WTC11 (cell line): ENCODE measurements around the gene RHBDL1. TPM values are rescaled to one million over a fixed set of nuclear protein-coding genes. Genes with fewer than 3 reads are reported as not detected.
A peak's percentile ranks its signal among the peaks of the same experiment; 100 is the strongest.

ENCODE experiments used
- ATAC-seq: fragments of 200-7000 bp; cut with Tn5 transposase; 2 replicates; pipeline ENCODE4 v1.10.0; 2021; ENCODE audit warnings: mild to moderate bottlenecking, moderate library complexity
- CTCF ChIA-PET: fragments of 300-600 bp; sonication (Branson Sonifier 250); formaldehyde crosslinking; loops from one replicate; lab custom pipeline; 2021; ENCODE audit warnings: antibody characterized with exemption; lab: Charles Lee
- POLR2A ChIA-PET: fragments of 350-600 bp; sonication (Branson Sonifier 250); formaldehyde crosslinking; loops from one replicate; lab custom pipeline; 2021; ENCODE audit warnings: antibody characterized with exemption; lab: Charles Lee
- DNase-seq: peaks from one replicate; pipeline ENCODE4 v3.0.0; 2021; ENCODE audit warnings: low spot score
- H3K27ac Mint-ChIP-seq: 2 replicates; pipeline ENCODE4 v1.8.0; 2021; ENCODE audit warnings: mixed read lengths
- H3K27me3 Mint-ChIP-seq: 2 replicates; pipeline ENCODE4 v1.8.0; 2021; ENCODE audit warnings: low read depth, mild to moderate bottlenecking, moderate library complexity, mixed read lengths
- H3K36me3 Mint-ChIP-seq: 2 replicates; pipeline ENCODE4 v1.8.0; 2021; ENCODE audit warnings: mixed read lengths
- H3K4me1 Mint-ChIP-seq: 2 replicates; pipeline ENCODE4 v1.8.0; 2022; ENCODE audit warnings: mixed read lengths
- H3K4me3 Mint-ChIP-seq: 2 replicates; pipeline ENCODE4 v1.8.0; 2021; ENCODE audit warnings: mild to moderate bottlenecking, moderate library complexity, mixed read lengths
- H3K9me3 Mint-ChIP-seq: 2 replicates; pipeline ENCODE4 v1.8.0; 2021; ENCODE audit warnings: mixed read lengths
- CREM ChIP-seq: sonication (generic); formaldehyde crosslinking; IDR thresholded peaks from 2 replicates; pipeline ENCODE4 v1.8.1; 2022; ENCODE audit warnings: mild to moderate bottlenecking, missing genetic modification reagents, moderate library complexity
- E2F5 ChIP-seq: sonication (generic); formaldehyde crosslinking; IDR thresholded peaks from 2 replicates; pipeline ENCODE4 v1.8.1; 2022; ENCODE audit warnings: mild to moderate bottlenecking, moderate library complexity, missing genetic modification reagents
- ESRRA ChIP-seq: sonication (generic); formaldehyde crosslinking; IDR thresholded peaks from 2 replicates; pipeline ENCODE4 v1.8.1; 2022; ENCODE audit warnings: mild to moderate bottlenecking, missing genetic modification reagents, borderline replicate concordance
- FOXP1 ChIP-seq: sonication (generic); formaldehyde crosslinking; IDR thresholded peaks from 2 replicates; pipeline ENCODE4 v1.8.0; 2022; ENCODE audit warnings: missing genetic modification reagents, mild to moderate bottlenecking, moderate library complexity, borderline replicate concordance
- GABPB1 ChIP-seq: sonication (generic); formaldehyde crosslinking; IDR thresholded peaks from 2 replicates; pipeline ENCODE4 v1.8.1; 2023; ENCODE audit warnings: mild to moderate bottlenecking, missing genetic modification reagents
- HMGA2 ChIP-seq: fragments of 250-450 bp; sonication (Bioruptor Pico); IDR thresholded peaks from 2 replicates; pipeline ENCODE4 v1.4.0; 2021; ENCODE audit warnings: mild to moderate bottlenecking, moderate library complexity
- IRF1 ChIP-seq: sonication (generic); formaldehyde crosslinking; IDR thresholded peaks from 2 replicates; pipeline ENCODE4 v1.8.0; 2023; ENCODE audit warnings: missing genetic modification reagents
- PRRX2 ChIP-seq: fragments of 250-450 bp; sonication (Bioruptor Pico); IDR thresholded peaks from 2 replicates; pipeline ENCODE4 v1.8.0; 2021; ENCODE audit warnings: mild to moderate bottlenecking
- RELA ChIP-seq: sonication (generic); formaldehyde crosslinking; IDR thresholded peaks from 2 replicates; pipeline ENCODE4 v1.8.1; 2022; ENCODE audit warnings: missing genetic modification reagents, mild to moderate bottlenecking, borderline replicate concordance
- SP1 ChIP-seq: sonication (generic); formaldehyde crosslinking; conservative IDR thresholded peaks from 2 replicates; pipeline ENCODE4 v1.8.1; 2022; ENCODE audit warnings: missing genetic modification reagents
- ZBTB21 ChIP-seq: sonication (generic); formaldehyde crosslinking; IDR thresholded peaks from 2 replicates; pipeline ENCODE4 v1.8.1; 2023; ENCODE audit warnings: mild to moderate bottlenecking, missing genetic modification reagents, borderline replicate concordance
- ZMAT4 ChIP-seq: fragments of 250-450 bp; sonication (Bioruptor Pico); IDR thresholded peaks from 2 replicates; pipeline ENCODE4 v1.9.0; 2021; ENCODE audit warnings: mild to moderate bottlenecking
- ZNF232 ChIP-seq: sonication (generic); formaldehyde crosslinking; IDR thresholded peaks from 2 replicates; pipeline ENCODE4 v1.8.0; 2022; ENCODE audit warnings: mild to moderate bottlenecking, missing genetic modification reagents
- ZNF423 ChIP-seq: fragments of 250-450 bp; sonication (Bioruptor Pico); IDR thresholded peaks from 2 replicates; pipeline ENCODE4 v2.1.2; 2022; ENCODE audit warnings: mild to moderate bottlenecking, moderate library complexity
- total RNA-seq: library from RNA; stranded (reverse); gene quantifications from 3 replicates; pipeline ENCODE4 v1.2.3, GENCODE V29; 2021
- TF ChIP-seq, protein P1 (sequence below): sonication (generic); formaldehyde crosslinking; IDR thresholded peaks from 2 replicates; pipeline ENCODE4 v1.8.1; 2023; ENCODE audit warnings: mild to moderate bottlenecking, moderate library complexity, missing genetic modification reagents
- TF ChIP-seq, protein P2 (sequence below): fragments of 250-450 bp; sonication (Bioruptor Pico); IDR thresholded peaks from 2 replicates; pipeline ENCODE4 v2.1.2; 2022; ENCODE audit warnings: mild to moderate bottlenecking, moderate library complexity
- TF ChIP-seq, protein P3 (sequence below): sonication (generic); formaldehyde crosslinking; IDR thresholded peaks from 2 replicates; pipeline ENCODE4 v1.8.0; 2022; ENCODE audit warnings: mild to moderate bottlenecking, missing genetic modification reagents
- TF ChIP-seq, protein P4 (sequence below): sonication (generic); formaldehyde crosslinking; IDR thresholded peaks from 2 replicates; pipeline ENCODE4 v1.8.1; 2023; ENCODE audit warnings: mild to moderate bottlenecking, missing genetic modification reagents, moderate library complexity
- TF ChIP-seq, protein P5 (sequence below): sonication (generic); formaldehyde crosslinking; IDR thresholded peaks from 2 replicates; pipeline ENCODE4 v1.8.0; 2022; ENCODE audit warnings: mild to moderate bottlenecking, missing genetic modification reagents

RHBDL1 gene
- total RNA-seq, 1 experiment from 2014 or later: 8.2 TPM

DNA sequence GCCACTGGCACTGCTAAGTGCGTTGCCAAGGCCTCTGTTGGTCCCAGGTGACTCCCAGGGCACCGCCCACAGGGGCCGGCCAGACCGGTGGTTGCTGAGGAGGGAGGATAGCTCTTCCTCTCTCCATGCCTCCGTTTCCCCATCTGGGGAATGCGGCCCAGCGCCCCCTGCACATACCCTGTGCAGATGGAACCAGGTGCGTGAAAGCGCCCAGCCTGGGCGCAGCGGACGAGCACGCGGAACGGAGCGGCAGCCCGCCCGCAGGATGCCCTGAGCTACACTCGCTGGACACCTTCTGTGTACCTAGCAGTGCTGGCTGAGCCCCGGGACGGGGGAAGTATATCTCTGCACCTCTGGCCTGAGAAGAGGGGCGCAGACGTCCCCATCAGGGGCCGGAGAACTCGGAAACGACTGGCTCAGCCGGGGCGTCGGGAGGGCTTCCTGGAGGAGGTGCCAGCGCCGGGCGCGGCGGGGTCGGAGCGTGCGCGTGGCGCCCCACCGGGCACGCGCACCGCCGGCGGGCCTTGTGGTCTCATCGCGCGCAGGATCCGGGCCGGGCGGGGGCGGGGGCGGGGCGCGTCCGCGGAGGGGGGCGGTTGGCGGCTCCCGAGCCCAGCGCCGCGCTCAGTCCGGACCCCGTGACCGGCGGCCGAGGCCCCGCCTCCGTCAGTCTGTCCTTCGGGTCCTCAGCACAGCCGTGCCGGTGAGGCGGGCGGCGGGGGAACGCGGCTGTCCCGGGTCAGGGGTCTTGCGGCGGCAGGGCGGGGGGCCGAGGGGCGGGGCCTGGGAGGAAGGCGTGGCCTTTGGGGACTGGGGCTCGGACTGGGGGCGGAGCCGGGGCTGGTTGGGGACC is 51.2 kb downstream of the RHBDL1 start, which contains the start of the genes CCDC78 and HAGHL:
Gene CCDC78, minus strand, starts transcription at position 6 of the 853 bp plus-strand sequence. CDS start 76 bp downstream, outside the sequence.
Gene HAGHL, plus strand, starts transcription at position 669 of the 853 bp plus-strand sequence. CDS start 404 bp downstream, outside the sequence.
- ChIA-PET POLR2A (no interaction called here), CTCF (interaction anchor here (0.7 to 6.9 kb wide), 10 partner anchors 10 to 66 kb away, joined by 3 to 90 read pairs (median 5); partner anchors contain the start of genes CHTF18, CIAO3, METRN and RPUSD1)
- Mint-ChIP-seq H3K27me3 (peaks cover 2% of the 10 kb centered on the region; the same call in 1 of the 2 replicates), H3K27ac (no peak within 1 kb of the TSS), H3K4me3 (peak within 1 kb of the TSS; percentile 69), H3K36me3 (no peaks in the 10 kb centered on the region; the same call in 1 of the 2 replicates), H3K9me3 (no peaks in the 10 kb centered on the region), H3K4me1 (no peaks in the 10 kb centered on the region)
- DNase-seq (peak; percentile 89), ATAC-seq (peak; percentile 50)
- TF ChIP-seq PRRX2: peak; percentile 56; the same call in 1 of the 2 replicates
- TF ChIP-seq, protein P1, sequence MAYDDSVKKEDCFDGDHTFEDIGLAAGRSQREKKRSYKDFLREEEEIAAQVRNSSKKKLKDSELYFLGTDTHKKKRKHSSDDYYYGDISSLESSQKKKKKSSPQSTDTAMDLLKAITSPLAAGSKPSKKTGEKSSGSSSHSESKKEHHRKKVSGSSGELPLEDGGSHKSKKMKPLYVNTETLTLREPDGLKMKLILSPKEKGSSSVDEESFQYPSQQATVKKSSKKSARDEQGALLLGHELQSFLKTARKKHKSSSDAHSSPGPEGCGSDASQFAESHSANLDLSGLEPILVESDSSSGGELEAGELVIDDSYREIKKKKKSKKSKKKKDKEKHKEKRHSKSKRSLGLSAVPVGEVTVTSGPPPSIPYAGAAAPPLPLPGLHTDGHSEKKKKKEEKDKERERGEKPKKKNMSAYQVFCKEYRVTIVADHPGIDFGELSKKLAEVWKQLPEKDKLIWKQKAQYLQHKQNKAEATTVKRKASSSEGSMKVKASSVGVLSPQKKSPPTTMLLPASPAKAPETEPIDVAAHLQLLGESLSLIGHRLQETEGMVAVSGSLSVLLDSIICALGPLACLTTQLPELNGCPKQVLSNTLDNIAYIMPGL (CRISPR knock-in tag): peak; percentile 63
- TF ChIP-seq E2F5 (CRISPR knock-in tag): peak; percentile 19; the same call in 1 of the 2 replicates
- TF ChIP-seq ZMAT4 (CRISPR knock-in tag): peak; percentile 53; the same call in 1 of the 2 replicates
- no peak for TF ChIP-seq IRF1 (CRISPR knock-in tag)
- peak; percentile 71; the same call in 1 of the 2 replicates for TF ChIP-seq RELA (CRISPR knock-in tag)
- TF ChIP-seq, protein P2, sequence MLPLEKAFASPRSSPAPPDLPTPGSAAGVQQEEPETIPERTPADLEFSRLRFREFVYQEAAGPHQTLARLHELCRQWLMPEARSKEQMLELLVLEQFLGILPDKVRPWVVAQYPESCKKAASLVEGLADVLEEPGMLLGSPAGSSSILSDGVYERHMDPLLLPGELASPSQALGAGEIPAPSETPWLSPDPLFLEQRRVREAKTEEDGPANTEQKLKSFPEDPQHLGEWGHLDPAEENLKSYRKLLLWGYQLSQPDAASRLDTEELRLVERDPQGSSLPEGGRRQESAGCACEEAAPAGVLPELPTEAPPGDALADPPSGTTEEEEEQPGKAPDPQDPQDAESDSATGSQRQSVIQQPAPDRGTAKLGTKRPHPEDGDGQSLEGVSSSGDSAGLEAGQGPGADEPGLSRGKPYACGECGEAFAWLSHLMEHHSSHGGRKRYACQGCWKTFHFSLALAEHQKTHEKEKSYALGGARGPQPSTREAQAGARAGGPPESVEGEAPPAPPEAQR: no peak
- TF ChIP-seq ESRRA: 0 out of 2 replicates have a peak, but pooled peaks have one; percentile 55
- TF ChIP-seq, protein P3, sequence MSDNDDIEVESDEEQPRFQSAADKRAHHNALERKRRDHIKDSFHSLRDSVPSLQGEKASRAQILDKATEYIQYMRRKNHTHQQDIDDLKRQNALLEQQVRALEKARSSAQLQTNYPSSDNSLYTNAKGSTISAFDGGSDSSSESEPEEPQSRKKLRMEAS (CRISPR knock-in tag): peak; percentile 71; the same call in 1 of the 2 replicates
- TF ChIP-seq ZBTB21 (CRISPR knock-in tag): no peak
- TF ChIP-seq, protein P4, sequence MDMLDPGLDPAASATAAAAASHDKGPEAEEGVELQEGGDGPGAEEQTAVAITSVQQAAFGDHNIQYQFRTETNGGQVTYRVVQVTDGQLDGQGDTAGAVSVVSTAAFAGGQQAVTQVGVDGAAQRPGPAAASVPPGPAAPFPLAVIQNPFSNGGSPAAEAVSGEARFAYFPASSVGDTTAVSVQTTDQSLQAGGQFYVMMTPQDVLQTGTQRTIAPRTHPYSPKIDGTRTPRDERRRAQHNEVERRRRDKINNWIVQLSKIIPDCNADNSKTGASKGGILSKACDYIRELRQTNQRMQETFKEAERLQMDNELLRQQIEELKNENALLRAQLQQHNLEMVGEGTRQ (CRISPR knock-in tag): peak; percentile 64; the same call in 1 of the 2 replicates

DNA sequence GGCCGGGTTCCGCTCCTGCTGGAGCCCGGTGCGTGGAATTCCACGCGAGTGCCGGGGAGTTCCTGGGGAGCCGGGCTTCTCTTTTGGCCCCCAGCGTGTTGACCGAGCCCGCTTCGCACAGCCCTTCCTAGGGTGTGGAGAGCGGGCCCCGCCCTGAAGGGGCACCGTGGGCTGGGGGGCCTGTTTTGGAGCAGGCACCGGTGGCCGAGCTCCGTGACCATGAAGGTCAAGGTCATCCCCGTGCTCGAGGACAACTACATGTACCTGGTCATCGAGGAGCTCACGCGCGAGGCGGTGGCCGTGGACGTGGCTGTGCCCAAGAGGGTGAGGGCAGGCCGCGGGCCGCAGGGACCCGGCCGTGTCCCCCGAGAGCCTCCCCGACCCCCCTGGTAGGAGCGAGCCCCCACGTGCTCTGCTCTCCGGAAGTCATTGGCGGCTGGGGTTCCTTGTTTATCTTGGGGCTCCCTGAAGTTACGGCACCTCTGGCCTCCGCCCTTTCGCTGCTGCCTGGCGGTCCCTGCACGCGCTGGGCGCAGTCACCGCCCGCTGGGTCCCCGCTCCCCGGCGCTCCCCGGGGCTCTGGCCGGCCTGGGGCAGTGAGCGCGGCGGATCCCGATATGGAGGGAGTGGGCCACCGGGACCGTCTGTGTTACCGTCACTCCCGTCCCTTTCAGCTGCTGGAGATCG is 52.0 kb downstream of the RHBDL1 start:
- Mint-ChIP-seq H3K4me1 (no peaks in the 10 kb centered on the region), H3K9me3 (no peaks in the 10 kb centered on the region), H3K4me3 (peak overlapping the region; percentile 54), H3K36me3 (no peaks in the 10 kb centered on the region; the same call in 1 of the 2 replicates), H3K27me3 (peaks cover 2% of the 10 kb centered on the region; the same call in 1 of the 2 replicates), H3K27ac (no peak overlapping the region)
- ATAC-seq (no peak), DNase-seq (no peak)
- CTCF ChIA-PET: interaction anchor here (0.8 to 6.9 kb wide), 13 partner anchors 8 to 347 kb away, joined by 3 to 90 read pairs (median 5); partner anchors contain the start of genes CHTF18, CIAO3, GNG13 and METRN
- POLR2A ChIA-PET: interaction anchor here (0.6 to 1.2 kb wide), 3 partner anchors 8 to 65 kb away, joined by 3 read pairs; no protein-coding TSS in a partner anchor
- peak; percentile 28; the same call in 1 of the 2 replicates for TF ChIP-seq ESRRA
- no peak for TF ChIP-seq HMGA2
- TF ChIP-seq GABPB1: no peak
- TF ChIP-seq ZNF423: peak; percentile 45; the same call in 1 of the 2 replicates
- TF ChIP-seq, protein P5, sequence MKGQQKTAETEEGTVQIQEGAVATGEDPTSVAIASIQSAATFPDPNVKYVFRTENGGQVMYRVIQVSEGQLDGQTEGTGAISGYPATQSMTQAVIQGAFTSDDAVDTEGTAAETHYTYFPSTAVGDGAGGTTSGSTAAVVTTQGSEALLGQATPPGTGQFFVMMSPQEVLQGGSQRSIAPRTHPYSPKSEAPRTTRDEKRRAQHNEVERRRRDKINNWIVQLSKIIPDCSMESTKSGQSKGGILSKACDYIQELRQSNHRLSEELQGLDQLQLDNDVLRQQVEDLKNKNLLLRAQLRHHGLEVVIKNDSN (CRISPR knock-in tag): peak; percentile 56; the same call in 1 of the 2 replicates
- TF ChIP-seq, protein P1 (CRISPR knock-in tag): no peak
- 0 out of 2 replicates have a peak, but pooled peaks have one; percentile 0 for TF ChIP-seq SP1 (CRISPR knock-in tag)
- TF ChIP-seq, protein P4 (CRISPR knock-in tag): peak; percentile 48
- no peak for TF ChIP-seq ZNF232 (CRISPR knock-in tag)
- 0 out of 2 replicates have a peak, but pooled peaks have one; percentile 26 for TF ChIP-seq CREM (CRISPR knock-in tag)
- 0 out of 2 replicates have a peak, but pooled peaks have one; percentile 26 for TF ChIP-seq FOXP1 (CRISPR knock-in tag)
